MCF 10A (cell line): ENCODE results near the gene RECK. TPM values are rescaled to one million over a fixed set of nuclear protein-coding genes. Genes with fewer than 3 reads are reported as not detected.

Experiments
- BruUV-seq: library from RNA; stranded (reverse); fragments of 400-500 nt; replicated peaks from 2 replicates; lab custom pipeline; 2021; lab: Mats Ljungman, UMichigan
- CTCF ChIA-PET: fragments of 300-600 bp; sonication (Branson Sonifier 250); formaldehyde crosslinking; extraction: SDS; loops from one replicate; lab custom pipeline; 2021; ENCODE audit warnings: antibody characterized with exemption, inconsistent platforms; lab: Yijun Ruan, JAX
- POLR2A ChIA-PET: fragments of 300-600, 350-650 bp; sonication (Branson Sonifier 250); formaldehyde crosslinking; extraction: SDS; loops from one replicate; lab custom pipeline; 2020; ENCODE audit warnings: antibody characterized with exemption, inconsistent platforms; lab: Yijun Ruan, JAX
- DNase-seq: peaks from one replicate; pipeline ENCODE4 v3.0.0-alpha.2; 2018; ENCODE audit not compliant: unreplicated experiment
- H3K27ac Mint-ChIP-seq: one replicate; pipeline ENCODE4 v1.8.0; 2022; ENCODE audit warnings: mild to moderate bottlenecking, low read depth, mixed read lengths; ENCODE audit not compliant: unreplicated experiment
- H3K27me3 Mint-ChIP-seq: one replicate; pipeline ENCODE4 v1.8.0; 2022; ENCODE audit warnings: mixed read lengths; ENCODE audit not compliant: insufficient read depth, unreplicated experiment
- H3K36me3 Mint-ChIP-seq: one replicate; pipeline ENCODE4 v1.8.0; 2022; ENCODE audit warnings: mild to moderate bottlenecking, moderate library complexity, mixed read lengths; ENCODE audit not compliant: insufficient read depth, unreplicated experiment
- H3K4me1 Mint-ChIP-seq: one replicate; pipeline ENCODE4 v1.8.0; 2022; ENCODE audit warnings: mixed read lengths; ENCODE audit not compliant: insufficient read depth, unreplicated experiment
- H3K4me3 Mint-ChIP-seq: one replicate; pipeline ENCODE4 v1.8.0; 2022; ENCODE audit warnings: mild to moderate bottlenecking, moderate library complexity, mixed read lengths; ENCODE audit not compliant: unreplicated experiment
- H3K9me3 Mint-ChIP-seq: one replicate; pipeline ENCODE4 v1.8.0; 2022; ENCODE audit warnings: mixed read lengths; ENCODE audit not compliant: unreplicated experiment
- intact Hi-C: fragments of 100-400 bp; cut with micrococcal nuclease; formaldehyde crosslinking; loops from 2 replicates; pipeline ENCODE4 v1.14.1; 2022
- total RNA-seq: library from RNA; stranded (reverse); gene quantifications from 2 replicates; pipeline ENCODE4 v1.2.3, GENCODE V29; 2022
- TF ChIP-seq, protein P1 (sequence below): fragments of 200-600 bp; IDR thresholded peaks from one replicate; pipeline ENCODE4 v1.8.0; 2022; ENCODE audit warnings: antibody characterized with exemption, mild to moderate bottlenecking; ENCODE audit not compliant: unreplicated experiment

Gene RECK
- total RNA-seq, 1 experiment from 2014 or later = 3.7 TPM

DNA sequence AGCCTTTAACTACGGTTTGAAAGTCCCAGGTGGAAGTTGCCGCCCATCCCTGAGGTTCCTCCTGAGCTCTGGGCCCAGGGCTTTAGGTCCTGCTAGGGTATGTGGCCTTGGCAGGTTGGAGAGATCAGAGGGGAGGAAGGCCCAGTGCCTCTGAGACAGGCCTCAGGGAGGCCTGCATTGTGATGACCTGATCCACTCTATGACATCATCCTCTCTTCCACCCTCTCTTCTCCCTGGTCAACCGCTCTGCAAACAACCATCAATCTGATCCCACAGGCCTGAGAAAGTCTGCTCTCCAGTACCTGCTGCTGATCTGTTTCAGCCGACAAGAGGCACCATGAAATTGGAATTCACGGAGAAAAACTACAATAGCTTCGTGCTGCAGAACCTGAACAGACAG is 132.5 kb downstream of the RECK start, which contains the start of gene CCIN:
TSS of gene CCIN (plus strand) at position 223 of the 400 bp plus-strand sequence. CDS start at position 338, 115 bp downstream.
- no peak within 1 kb of the TSS for H3K4me3 Mint-ChIP-seq
- intact Hi-C loops = no loop called here
- no peaks in the 10 kb centered on the region for H3K4me1 Mint-ChIP-seq
- BruUV-seq = no TSS peak
- H3K9me3 Mint-ChIP-seq = no peaks in the 10 kb centered on the region
- ChIA-PET CTCF (interaction anchor here (0.8 to 9.4 kb wide), 7 partner anchors 21 to 1041 kb away, joined by 3 to 106 read pairs (median 6); partner anchors contain the start of gene CLTA), POLR2A (interaction anchor here (1.0 kb wide), 2 partner anchors 14 to 21 kb away, joined by 3 read pairs; no protein-coding TSS in a partner anchor)
- H3K27me3 Mint-ChIP-seq = no peaks in the 10 kb centered on the region
- no peaks in the 10 kb centered on the region for H3K36me3 Mint-ChIP-seq
- H3K27ac Mint-ChIP-seq = no peak within 1 kb of the TSS
- no peak for DNase-seq
- TF ChIP-seq, protein P1, sequence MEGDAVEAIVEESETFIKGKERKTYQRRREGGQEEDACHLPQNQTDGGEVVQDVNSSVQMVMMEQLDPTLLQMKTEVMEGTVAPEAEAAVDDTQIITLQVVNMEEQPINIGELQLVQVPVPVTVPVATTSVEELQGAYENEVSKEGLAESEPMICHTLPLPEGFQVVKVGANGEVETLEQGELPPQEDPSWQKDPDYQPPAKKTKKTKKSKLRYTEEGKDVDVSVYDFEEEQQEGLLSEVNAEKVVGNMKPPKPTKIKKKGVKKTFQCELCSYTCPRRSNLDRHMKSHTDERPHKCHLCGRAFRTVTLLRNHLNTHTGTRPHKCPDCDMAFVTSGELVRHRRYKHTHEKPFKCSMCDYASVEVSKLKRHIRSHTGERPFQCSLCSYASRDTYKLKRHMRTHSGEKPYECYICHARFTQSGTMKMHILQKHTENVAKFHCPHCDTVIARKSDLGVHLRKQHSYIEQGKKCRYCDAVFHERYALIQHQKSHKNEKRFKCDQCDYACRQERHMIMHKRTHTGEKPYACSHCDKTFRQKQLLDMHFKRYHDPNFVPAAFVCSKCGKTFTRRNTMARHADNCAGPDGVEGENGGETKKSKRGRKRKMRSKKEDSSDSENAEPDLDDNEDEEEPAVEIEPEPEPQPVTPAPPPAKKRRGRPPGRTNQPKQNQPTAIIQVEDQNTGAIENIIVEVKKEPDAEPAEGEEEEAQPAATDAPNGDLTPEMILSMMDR = no peak

DNA sequence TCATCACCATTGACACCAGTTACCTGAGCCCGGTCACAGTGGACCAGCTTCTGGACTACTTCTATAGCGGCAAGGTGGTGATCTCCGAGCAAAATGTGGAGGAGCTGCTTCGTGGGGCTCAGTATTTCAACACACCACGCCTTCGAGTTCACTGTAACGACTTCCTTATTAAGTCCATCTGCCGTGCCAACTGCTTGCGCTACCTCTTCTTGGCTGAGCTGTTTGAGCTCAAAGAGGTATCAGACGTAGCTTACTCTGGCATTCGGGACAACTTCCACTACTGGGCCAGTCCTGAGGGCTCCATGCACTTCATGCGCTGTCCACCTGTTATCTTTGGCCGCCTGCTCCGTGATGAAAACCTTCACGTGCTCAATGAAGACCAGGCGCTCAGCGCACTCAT is 133.0 kb downstream of the RECK start:
- H3K27ac Mint-ChIP-seq = no peak overlapping the region
- no peaks in the 10 kb centered on the region for H3K27me3 Mint-ChIP-seq
- no TSS peak for BruUV-seq
- TF ChIP-seq, protein P1 = no peak
- H3K9me3 Mint-ChIP-seq = no peaks in the 10 kb centered on the region
- no peaks in the 10 kb centered on the region for H3K36me3 Mint-ChIP-seq
- H3K4me1 Mint-ChIP-seq = no peaks in the 10 kb centered on the region
- H3K4me3 Mint-ChIP-seq = no peak overlapping the region
- ChIA-PET CTCF (interaction anchor here (0.8 to 9.4 kb wide), 7 partner anchors 21 to 1041 kb away, joined by 3 to 106 read pairs (median 6); partner anchors contain the start of gene CLTA), POLR2A (interaction anchor here (1.0 kb wide), 1 partner anchor 14 kb away, joined by 3 read pairs; no protein-coding TSS in a partner anchor)
- intact Hi-C loops = no loop called here
- DNase-seq = no peak

DNA sequence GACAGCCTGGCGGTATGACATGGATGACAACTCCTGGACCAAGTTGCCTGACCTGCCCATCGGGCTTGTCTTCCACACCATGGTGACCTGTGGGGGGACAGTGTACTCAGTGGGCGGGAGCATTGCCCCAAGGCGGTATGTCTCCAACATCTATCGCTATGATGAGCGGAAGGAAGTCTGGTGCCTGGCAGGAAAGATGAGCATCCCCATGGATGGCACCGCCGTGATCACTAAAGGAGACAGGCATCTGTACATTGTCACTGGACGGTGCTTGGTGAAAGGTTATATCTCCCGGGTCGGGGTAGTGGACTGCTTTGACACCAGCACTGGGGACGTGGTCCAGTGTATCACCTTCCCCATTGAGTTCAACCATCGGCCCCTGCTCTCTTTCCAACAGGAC is 133.8 kb downstream of the RECK start:
- H3K27me3 Mint-ChIP-seq = no peaks in the 10 kb centered on the region
- no TSS peak for BruUV-seq
- intact Hi-C loops = no loop called here
- H3K27ac Mint-ChIP-seq = no peak overlapping the region
- H3K9me3 Mint-ChIP-seq = no peaks in the 10 kb centered on the region
- CTCF ChIA-PET = interaction anchor here (1.5 to 9.4 kb wide), 2 partner anchors 20 to 67 kb away, joined by 6 to 106 read pairs; partner anchors contain the start of gene CLTA
- TF ChIP-seq, protein P1 = no peak
- H3K36me3 Mint-ChIP-seq = no peaks in the 10 kb centered on the region
- H3K4me1 Mint-ChIP-seq = no peaks in the 10 kb centered on the region
- POLR2A ChIA-PET = interaction anchor here (0.7 kb wide), 1 partner anchor 113 kb away, joined by 4 read pairs; no protein-coding TSS in a partner anchor
- DNase-seq = no peak
- no peak overlapping the region for H3K4me3 Mint-ChIP-seq

DNA sequence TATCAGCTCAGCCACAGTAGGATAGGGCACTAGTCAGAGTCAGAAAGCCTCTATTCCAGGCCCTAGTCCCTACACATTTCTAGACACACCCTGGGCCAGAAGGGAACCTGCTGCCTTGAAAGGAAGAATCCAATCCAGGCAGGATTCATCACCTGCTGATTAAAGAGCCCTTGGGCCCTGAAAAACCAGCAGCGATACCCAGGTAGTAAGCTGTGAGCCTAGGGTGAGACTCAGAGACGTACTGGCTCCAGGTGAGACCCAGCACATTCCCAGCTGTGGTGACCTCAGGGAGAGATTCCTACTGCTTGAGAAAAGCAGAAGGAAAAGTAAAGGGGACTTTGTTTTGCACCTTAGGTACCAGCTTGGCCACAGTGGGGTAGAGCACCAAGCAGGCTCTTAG is 137.1 kb downstream of the RECK start:
- BruUV-seq = no TSS peak
- Mint-ChIP-seq H3K4me3 (no peak overlapping the region), H3K27me3 (no peaks in the 10 kb centered on the region), H3K9me3 (no peaks in the 10 kb centered on the region), H3K36me3 (no peaks in the 10 kb centered on the region), H3K27ac (no peak overlapping the region), H3K4me1 (no peaks in the 10 kb centered on the region)
- ChIA-PET POLR2A (no interaction called here), CTCF (interaction anchor here (0.5 to 1.5 kb wide), 6 partner anchors 9 to 228 kb away, joined by 3 to 6 read pairs (median 4); no protein-coding TSS in a partner anchor)
- DNase-seq = no peak
- intact Hi-C loops = no loop called here
- TF ChIP-seq, protein P1 = no peak

Other genes with a start within 250 kb of the RECK start
- 5.7 and 10.0 TPM in 2 replicates for gene NPR2, start 245.3 kb upstream of the RECK start, total RNA-seq
- 0.37 and 1.1 TPM in 2 replicates for gene SPAG8, start 224.7 kb upstream of the RECK start, total RNA-seq
- gene HINT2, start 221.9 kb upstream of the RECK start, total RNA-seq = 45.4 and 48.2 TPM in 2 replicates
- gene FAM221B, start 208.2 kb upstream of the RECK start, total RNA-seq = not detected in 2 replicates
- 4.6 and 7.0 TPM in 2 replicates for gene TMEM8B, start 207.7 kb upstream of the RECK start, total RNA-seq
- gene OR13J1, start 166.5 kb upstream of the RECK start, total RNA-seq = not detected in 2 replicates
- gene HRCT1, start 130.7 kb upstream of the RECK start, total RNA-seq = 4.4 and 6.0 TPM in 2 replicates
- 0.27 and 0.72 TPM in 2 replicates for gene SPAAR, start 127.4 kb upstream of the RECK start, total RNA-seq
- not detected in 2 replicates for gene OR2S2, start 78.8 kb upstream of the RECK start, total RNA-seq
- 0.96 and 3.1 TPM in 2 replicates for gene GLIPR2, start 99.8 kb downstream of the RECK start, total RNA-seq
- not detected in 2 replicates for gene CCIN, start 132.5 kb downstream of the RECK start, total RNA-seq
- gene CLTA, start 154.0 kb downstream of the RECK start, total RNA-seq = 189 and 218 TPM in 2 replicates
- gene GNE, start 221.5 kb downstream of the RECK start, total RNA-seq = 14.9 and 17.4 TPM in 2 replicates